SK-N-SH (cell line): ENCODE results near the gene GEN1.

Experiments used
- CTCF ChIP-seq: fragments of 200-600 bp; sonication (generic); IDR thresholded peaks from 2 replicates; pipeline ENCODE4 v1.6.1; 2017; ENCODE audit warnings: antibody characterized with exemption, mild to moderate bottlenecking, moderate library complexity
- EP300 ChIP-seq, 2 experiments: IDR thresholded peaks; 2 replicates each; pipeline versions ENCODE4 v1.4.0 to v1.6.1; 2012; ENCODE audit warnings: borderline replicate concordance in 1 of 2, low read depth in 1 of 2, low read length in 1 of 2
- NRF1 ChIP-seq: IDR thresholded peaks from 2 replicates; pipeline ENCODE4 v1.6.1; 2012; ENCODE audit warnings: low read depth, mild to moderate bottlenecking, low read length
- RFX5 ChIP-seq: IDR thresholded peaks from 2 replicates; pipeline ENCODE4 v1.6.1; 2012; ENCODE audit warnings: mild to moderate bottlenecking, improper control_type of control experiment, low read length
- SIN3A ChIP-seq: IDR thresholded peaks from 2 replicates; pipeline ENCODE4 v1.6.1; 2012; ENCODE audit warnings: low read depth, mild to moderate bottlenecking, low read length, moderate library complexity, borderline replicate concordance
- SMC3 ChIP-seq: IDR thresholded peaks from 2 replicates; pipeline ENCODE4 v1.6.1; 2012; ENCODE audit warnings: low read depth, low read length, improper control_type of control experiment
- USF2 ChIP-seq: fragments of 150-350 bp; IDR thresholded peaks from 2 replicates; pipeline ENCODE4 v1.6.1; 2017; ENCODE audit warnings: antibody characterized with exemption, low read length, low read depth, borderline replicate concordance
- YY1 ChIP-seq: IDR thresholded peaks from 2 replicates; pipeline ENCODE4 v1.4.0; 2012; ENCODE audit warnings: low read depth, mild to moderate bottlenecking

- no peak for TF ChIP-seq CTCF
- no peak for TF ChIP-seq USF2
- TF ChIP-seq SMC3: no peak
- peak; percentile 39; the same call in 1 of the 2 replicates for TF ChIP-seq RFX5
- TF ChIP-seq EP300 (IDR thresholded peaks at IDR 0.05; ENCODE audit: borderline replicate concordance in 1 of 2, low read depth in 1 of 2, low read length in 1 of 2): no peak
- no peak for TF ChIP-seq NRF1
- TF ChIP-seq YY1: no peak
- no peak for TF ChIP-seq SIN3A
Measured at GRCh38 chr2:17815468-17816184, 61.7 kb downstream of the GEN1 start.
